ENCODE results near the gene ZNF500. TPM values are rescaled to one million over a fixed set of nuclear protein-coding genes. Genes with fewer than 3 reads are reported as not detected.
A peak's percentile ranks its signal among the peaks of the same experiment; 100 is the strongest.

Gene ZNF500
- total and polyA plus RNA-seq, 2 experiments from 2014 or later = 5.8 to 15.3 TPM

DNA sequence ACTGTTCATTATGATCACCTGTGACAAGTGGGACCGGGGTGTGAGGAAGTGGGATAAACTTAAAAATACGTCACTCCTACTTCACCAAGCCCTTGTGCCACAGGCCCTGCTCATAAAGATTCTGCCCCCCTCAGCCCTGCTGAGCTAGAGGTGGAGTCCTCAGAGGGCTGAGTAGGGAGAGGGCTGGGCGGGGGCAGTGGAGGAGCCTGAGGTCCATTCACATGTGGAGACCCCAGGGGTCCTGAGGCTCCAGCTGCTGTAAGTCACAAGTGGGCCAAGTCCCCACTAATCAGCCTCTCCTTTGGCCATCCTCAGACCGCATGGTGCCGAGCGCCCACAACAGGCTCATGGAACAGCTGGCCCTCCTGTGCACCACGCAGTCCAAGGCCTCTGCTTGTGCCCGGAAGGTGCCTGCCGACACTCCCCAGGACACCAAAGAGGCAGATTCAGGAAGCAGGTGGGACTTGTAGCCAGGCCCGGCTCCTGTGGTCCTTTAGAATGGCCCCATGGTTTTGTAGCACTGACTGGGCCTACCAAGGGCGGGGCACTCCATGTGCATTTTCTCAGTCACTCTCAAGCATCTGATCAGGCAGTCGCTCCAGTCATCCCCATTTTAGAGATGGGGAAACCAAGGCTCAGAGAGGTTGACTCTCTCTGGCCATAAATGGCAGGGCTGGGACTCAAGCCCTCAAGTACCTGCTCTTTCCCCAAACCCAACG is 22.2 kb downstream of the ZNF500 start (continued):
- TF ChIP-seq, protein P1, sequence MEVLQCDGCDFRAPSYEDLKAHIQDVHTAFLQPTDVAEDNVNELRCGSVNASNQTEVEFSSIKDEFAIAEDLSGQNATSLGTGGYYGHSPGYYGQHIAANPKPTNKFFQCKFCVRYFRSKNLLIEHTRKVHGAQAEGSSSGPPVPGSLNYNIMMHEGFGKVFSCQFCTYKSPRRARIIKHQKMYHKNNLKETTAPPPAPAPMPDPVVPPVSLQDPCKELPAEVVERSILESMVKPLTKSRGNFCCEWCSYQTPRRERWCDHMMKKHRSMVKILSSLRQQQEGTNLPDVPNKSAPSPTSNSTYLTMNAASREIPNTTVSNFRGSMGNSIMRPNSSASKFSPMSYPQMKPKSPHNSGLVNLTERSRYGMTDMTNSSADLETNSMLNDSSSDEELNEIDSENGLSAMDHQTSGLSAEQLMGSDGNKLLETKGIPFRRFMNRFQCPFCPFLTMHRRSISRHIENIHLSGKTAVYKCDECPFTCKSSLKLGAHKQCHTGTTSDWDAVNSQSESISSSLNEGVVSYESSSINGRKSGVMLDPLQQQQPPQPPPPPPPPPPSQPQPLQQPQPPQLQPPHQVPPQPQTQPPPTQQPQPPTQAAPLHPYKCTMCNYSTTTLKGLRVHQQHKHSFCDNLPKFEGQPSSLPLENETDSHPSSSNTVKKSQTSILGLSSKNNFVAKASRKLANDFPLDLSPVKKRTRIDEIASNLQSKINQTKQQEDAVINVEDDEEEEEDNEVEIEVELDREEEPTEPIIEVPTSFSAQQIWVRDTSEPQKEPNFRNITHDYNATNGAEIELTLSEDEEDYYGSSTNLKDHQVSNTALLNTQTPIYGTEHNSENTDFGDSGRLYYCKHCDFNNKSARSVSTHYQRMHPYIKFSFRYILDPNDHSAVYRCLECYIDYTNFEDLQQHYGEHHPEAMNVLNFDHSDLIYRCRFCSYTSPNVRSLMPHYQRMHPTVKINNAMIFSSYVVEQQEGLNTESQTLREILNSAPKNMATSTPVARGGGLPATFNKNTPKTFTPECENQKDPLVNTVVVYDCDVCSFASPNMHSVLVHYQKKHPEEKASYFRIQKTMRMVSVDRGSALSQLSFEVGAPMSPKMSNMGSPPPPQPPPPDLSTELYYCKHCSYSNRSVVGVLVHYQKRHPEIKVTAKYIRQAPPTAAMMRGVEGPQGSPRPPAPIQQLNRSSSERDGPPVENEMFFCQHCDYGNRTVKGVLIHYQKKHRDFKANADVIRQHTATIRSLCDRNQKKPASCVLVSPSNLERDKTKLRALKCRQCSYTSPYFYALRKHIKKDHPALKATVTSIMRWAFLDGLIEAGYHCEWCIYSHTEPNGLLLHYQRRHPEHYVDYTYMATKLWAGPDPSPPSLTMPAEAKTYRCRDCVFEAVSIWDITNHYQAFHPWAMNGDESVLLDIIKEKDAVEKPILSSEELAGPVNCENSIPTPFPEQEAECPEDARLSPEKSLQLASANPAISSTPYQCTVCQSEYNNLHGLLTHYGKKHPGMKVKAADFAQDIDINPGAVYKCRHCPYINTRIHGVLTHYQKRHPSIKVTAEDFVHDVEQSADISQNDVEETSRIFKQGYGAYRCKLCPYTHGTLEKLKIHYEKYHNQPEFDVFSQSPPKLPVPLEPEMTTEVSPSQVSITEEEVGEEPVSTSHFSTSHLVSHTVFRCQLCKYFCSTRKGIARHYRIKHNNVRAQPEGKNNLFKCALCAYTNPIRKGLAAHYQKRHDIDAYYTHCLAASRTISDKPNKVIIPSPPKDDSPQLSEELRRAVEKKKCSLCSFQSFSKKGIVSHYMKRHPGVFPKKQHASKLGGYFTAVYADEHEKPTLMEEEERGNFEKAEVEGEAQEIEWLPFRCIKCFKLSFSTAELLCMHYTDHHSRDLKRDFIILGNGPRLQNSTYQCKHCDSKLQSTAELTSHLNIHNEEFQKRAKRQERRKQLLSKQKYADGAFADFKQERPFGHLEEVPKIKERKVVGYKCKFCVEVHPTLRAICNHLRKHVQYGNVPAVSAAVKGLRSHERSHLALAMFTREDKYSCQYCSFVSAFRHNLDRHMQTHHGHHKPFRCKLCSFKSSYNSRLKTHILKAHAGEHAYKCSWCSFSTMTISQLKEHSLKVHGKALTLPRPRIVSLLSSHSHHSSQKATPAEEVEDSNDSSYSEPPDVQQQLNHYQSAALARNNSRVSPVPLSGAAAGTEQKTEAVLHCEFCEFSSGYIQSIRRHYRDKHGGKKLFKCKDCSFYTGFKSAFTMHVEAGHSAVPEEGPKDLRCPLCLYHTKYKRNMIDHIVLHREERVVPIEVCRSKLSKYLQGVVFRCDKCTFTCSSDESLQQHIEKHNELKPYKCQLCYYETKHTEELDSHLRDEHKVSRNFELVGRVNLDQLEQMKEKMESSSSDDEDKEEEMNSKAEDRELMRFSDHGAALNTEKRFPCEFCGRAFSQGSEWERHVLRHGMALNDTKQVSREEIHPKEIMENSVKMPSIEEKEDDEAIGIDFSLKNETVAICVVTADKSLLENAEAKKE (CRISPR knock-in tag; IDR thresholded peaks at IDR 0.05) = no peak
- no peak for TF ChIP-seq STAT1 (IDR thresholded peaks at IDR 0.05; ENCODE audit: unreplicated experiment)

DNA sequence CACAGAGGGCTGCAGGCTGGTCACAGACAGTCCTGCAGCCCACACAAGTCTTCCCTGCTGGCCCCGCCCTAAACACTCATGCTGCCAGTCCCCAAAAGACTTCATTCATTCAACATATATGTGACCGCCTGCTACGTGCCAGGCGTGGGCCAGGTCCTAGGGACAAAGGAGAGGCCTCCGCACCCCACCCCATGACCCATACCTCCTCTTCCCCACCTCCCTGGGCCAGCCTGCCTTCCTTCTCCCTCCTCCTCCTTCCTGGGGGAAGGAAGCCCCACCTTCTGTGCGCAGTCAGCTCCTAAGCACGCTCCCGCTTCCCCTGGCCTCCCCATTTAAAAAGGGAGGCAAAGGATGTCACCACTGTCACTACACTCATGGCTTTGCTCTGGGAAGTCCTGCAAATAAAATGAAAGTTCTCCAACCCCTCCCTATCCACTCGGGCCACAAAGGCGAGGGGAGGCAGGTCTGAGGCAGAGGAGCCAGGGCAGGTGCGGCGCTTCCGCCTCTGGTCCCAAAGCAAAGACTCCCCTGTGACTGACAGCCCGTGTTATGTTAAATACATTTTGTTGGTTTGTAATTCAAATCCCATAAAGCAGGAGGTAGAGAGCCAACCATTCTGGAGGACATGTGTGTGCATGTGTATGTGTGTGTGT is 23.6 kb downstream of the ZNF500 start:
- DNase-seq (ENCODE audit: low spot score) (peak; percentile 43), ATAC-seq (peak; percentile 36)
- no peaks in the 10 kb centered on the region for H3K36me3 Mint-ChIP-seq (ENCODE audit: low read depth)
- no peaks in the 10 kb centered on the region for H3K36me3 ChIP-seq (ENCODE audit: insufficient read depth)
- peaks cover 20% of the 10 kb centered on the region for H3K4me1 Mint-ChIP-seq
- H3K27me3 ChIP-seq (ENCODE audit: insufficient read depth) = no peaks in the 10 kb centered on the region
- H3K27ac Mint-ChIP-seq = 0 out of 2 replicates have a peak overlapping the region, but pooled peaks have one; percentile 59
- peaks cover 16% of the 10 kb centered on the region for H3K27me3 Mint-ChIP-seq (ENCODE audit: insufficient read depth, low read depth, poor library complexity)
- H3K4me3 ChIP-seq = peak overlapping the region; percentile 49; the same call in 1 of the 2 replicates
- no peak overlapping the region for H3K27ac ChIP-seq (ENCODE audit: low read depth)
- no peaks in the 10 kb centered on the region for H3K9me2 ChIP-seq (ENCODE audit: insufficient read depth)
- no peaks in the 10 kb centered on the region for H3K79me2 ChIP-seq (replicated peaks; ENCODE audit: insufficient read depth)
- peak overlapping the region; percentile 75 for H3K4me2 ChIP-seq
- H3K4me1 ChIP-seq (ENCODE audit: insufficient read depth) = peaks cover 14% of the 10 kb centered on the region
- peaks cover 3% of the 10 kb centered on the region; the same call in 1 of the 2 replicates for H3F3A ChIP-seq (replicated peaks; ENCODE audit: low read depth)
- H2AFZ ChIP-seq = peak overlapping the region; percentile 85
- H3K4me3 Mint-ChIP-seq = peak overlapping the region; percentile 52
- no peaks in the 10 kb centered on the region for H3K9me3 Mint-ChIP-seq
- no peaks in the 10 kb centered on the region; the same call in 1 of the 2 replicates for H4K20me1 ChIP-seq (replicated peaks; ENCODE audit: insufficient read depth)
- TF ChIP-seq, protein P1 (CRISPR knock-in tag; IDR thresholded peaks at IDR 0.05) = no peak
- TF ChIP-seq, protein P2, sequence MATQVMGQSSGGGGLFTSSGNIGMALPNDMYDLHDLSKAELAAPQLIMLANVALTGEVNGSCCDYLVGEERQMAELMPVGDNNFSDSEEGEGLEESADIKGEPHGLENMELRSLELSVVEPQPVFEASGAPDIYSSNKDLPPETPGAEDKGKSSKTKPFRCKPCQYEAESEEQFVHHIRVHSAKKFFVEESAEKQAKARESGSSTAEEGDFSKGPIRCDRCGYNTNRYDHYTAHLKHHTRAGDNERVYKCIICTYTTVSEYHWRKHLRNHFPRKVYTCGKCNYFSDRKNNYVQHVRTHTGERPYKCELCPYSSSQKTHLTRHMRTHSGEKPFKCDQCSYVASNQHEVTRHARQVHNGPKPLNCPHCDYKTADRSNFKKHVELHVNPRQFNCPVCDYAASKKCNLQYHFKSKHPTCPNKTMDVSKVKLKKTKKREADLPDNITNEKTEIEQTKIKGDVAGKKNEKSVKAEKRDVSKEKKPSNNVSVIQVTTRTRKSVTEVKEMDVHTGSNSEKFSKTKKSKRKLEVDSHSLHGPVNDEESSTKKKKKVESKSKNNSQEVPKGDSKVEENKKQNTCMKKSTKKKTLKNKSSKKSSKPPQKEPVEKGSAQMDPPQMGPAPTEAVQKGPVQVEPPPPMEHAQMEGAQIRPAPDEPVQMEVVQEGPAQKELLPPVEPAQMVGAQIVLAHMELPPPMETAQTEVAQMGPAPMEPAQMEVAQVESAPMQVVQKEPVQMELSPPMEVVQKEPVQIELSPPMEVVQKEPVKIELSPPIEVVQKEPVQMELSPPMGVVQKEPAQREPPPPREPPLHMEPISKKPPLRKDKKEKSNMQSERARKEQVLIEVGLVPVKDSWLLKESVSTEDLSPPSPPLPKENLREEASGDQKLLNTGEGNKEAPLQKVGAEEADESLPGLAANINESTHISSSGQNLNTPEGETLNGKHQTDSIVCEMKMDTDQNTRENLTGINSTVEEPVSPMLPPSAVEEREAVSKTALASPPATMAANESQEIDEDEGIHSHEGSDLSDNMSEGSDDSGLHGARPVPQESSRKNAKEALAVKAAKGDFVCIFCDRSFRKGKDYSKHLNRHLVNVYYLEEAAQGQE (IDR thresholded peaks at IDR 0.05; ENCODE audit: unreplicated experiment) = no peak

Data from GM23338 (cell line).